ENCODE measurements around the gene ZNF343.
"Not testable (repeated sequence)": the region's sequence is repeated elsewhere in the genome, so short reads cannot be mapped to it uniquely, and the experiment has no call there.

ZNF343 gene

GRCh38 chr20:2507464-2507863 is 1.3 kb downstream of the ZNF343 start:
- Mint-ChIP-seq H3K27ac (peak overlapping the region; percentile 82), H3K4me1 (peaks cover 29% of the 10 kb centered on the region), H3K36me3 (peaks cover 5% of the 10 kb centered on the region), H3K27me3 (peaks cover 9% of the 10 kb centered on the region), H3K9me3 (no peaks in the 10 kb centered on the region), H3K4me3 (peak overlapping the region; percentile 100)

GRCh38 chr20:2506426-2506825 is 2.3 kb downstream of the ZNF343 start:
- not testable (repeated sequence) for H3K27me3 Mint-ChIP-seq, H3K36me3 Mint-ChIP-seq, H3K4me3 Mint-ChIP-seq, H3K9me3 Mint-ChIP-seq, H3K27ac Mint-ChIP-seq
- peaks cover 29% of the 10 kb centered on the region for H3K4me1 Mint-ChIP-seq

- not testable (repeated sequence) for H3K36me3 Mint-ChIP-seq, H3K27me3 Mint-ChIP-seq, H3K4me3 Mint-ChIP-seq, H3K27ac Mint-ChIP-seq, H3K9me3 Mint-ChIP-seq
- peaks cover 29% of the 10 kb centered on the region for H3K4me1 Mint-ChIP-seq
Observed at GRCh38 chr20:2504803-2505202, 3.9 kb downstream of the ZNF343 start.

- H3K27ac Mint-ChIP-seq, H3K4me3 Mint-ChIP-seq, H3K36me3 Mint-ChIP-seq, H3K9me3 Mint-ChIP-seq, H3K27me3 Mint-ChIP-seq: not testable (repeated sequence)
- H3K4me1 Mint-ChIP-seq = peaks cover 17% of the 10 kb centered on the region
Observed at GRCh38 chr20:2502808-2503384, 5.8 kb downstream of the ZNF343 start.

GRCh38 chr20:2485661-2486060 is 23.1 kb downstream of the ZNF343 start:
- Mint-ChIP-seq H3K4me3 (no peak overlapping the region), H3K27me3 (no peaks in the 10 kb centered on the region), H3K9me3 (peaks cover 7% of the 10 kb centered on the region), H3K4me1 (no peaks in the 10 kb centered on the region), H3K27ac (no peak overlapping the region), H3K36me3 (peaks cover 42% of the 10 kb centered on the region)

GRCh38 chr20:2485080-2485479 is 23.6 kb downstream of the ZNF343 start:
- H3K9me3 Mint-ChIP-seq = peaks cover 7% of the 10 kb centered on the region
- no peaks in the 10 kb centered on the region for H3K4me1 Mint-ChIP-seq
- no peak overlapping the region for H3K27ac Mint-ChIP-seq
- no peaks in the 10 kb centered on the region for H3K27me3 Mint-ChIP-seq
- no peak overlapping the region for H3K4me3 Mint-ChIP-seq
- H3K36me3 Mint-ChIP-seq = peaks cover 45% of the 10 kb centered on the region

- Mint-ChIP-seq H3K27me3 (no peaks in the 10 kb centered on the region), H3K9me3 (peaks cover 7% of the 10 kb centered on the region), H3K4me1 (no peaks in the 10 kb centered on the region), H3K4me3 (no peak overlapping the region), H3K36me3 (peaks cover 51% of the 10 kb centered on the region), H3K27ac (no peak overlapping the region)
Observed at GRCh38 chr20:2483504-2483903, 25.2 kb downstream of the ZNF343 start.

- no peak overlapping the region for H3K27ac Mint-ChIP-seq
- peaks cover 44% of the 10 kb centered on the region for H3K36me3 Mint-ChIP-seq
- no peaks in the 10 kb centered on the region for H3K4me1 Mint-ChIP-seq
- peaks cover 7% of the 10 kb centered on the region for H3K9me3 Mint-ChIP-seq
- H3K27me3 Mint-ChIP-seq = no peaks in the 10 kb centered on the region
- no peak overlapping the region for H3K4me3 Mint-ChIP-seq
Observed at GRCh38 chr20:2480381-2480780, 28.3 kb downstream of the ZNF343 start.

GRCh38 chr20:2476742-2477615 is 31.7 kb downstream of the ZNF343 start:
- H3K4me3 Mint-ChIP-seq = no peak overlapping the region
- peaks cover 6% of the 10 kb centered on the region for H3K4me1 Mint-ChIP-seq
- no peak overlapping the region for H3K27ac Mint-ChIP-seq

GRCh38 chr20:2475850-2476741 is 32.6 kb downstream of the ZNF343 start:
- no peak overlapping the region for H3K27ac Mint-ChIP-seq
- no peaks in the 10 kb centered on the region for H3K27me3 Mint-ChIP-seq
- H3K4me1 Mint-ChIP-seq = peaks cover 12% of the 10 kb centered on the region
- H3K9me3 Mint-ChIP-seq = peaks cover 4% of the 10 kb centered on the region
- H3K4me3 Mint-ChIP-seq = no peak overlapping the region
- peaks cover 20% of the 10 kb centered on the region for H3K36me3 Mint-ChIP-seq

More at GRCh38 chr20:2476742-2477615, 31.7 kb downstream of the ZNF343 start:
- Mint-ChIP-seq H3K9me3 (peaks cover 7% of the 10 kb centered on the region), H3K36me3 (peaks cover 27% of the 10 kb centered on the region), H3K27me3 (no peaks in the 10 kb centered on the region)

- peaks cover 27% of the 10 kb centered on the region for H3K4me1 Mint-ChIP-seq
- no peaks in the 10 kb centered on the region for H3K9me3 Mint-ChIP-seq
- H3K27me3 Mint-ChIP-seq = no peaks in the 10 kb centered on the region
- no peak overlapping the region for H3K27ac Mint-ChIP-seq
- H3K36me3 Mint-ChIP-seq = peaks cover 10% of the 10 kb centered on the region
- no peak overlapping the region for H3K4me3 Mint-ChIP-seq
Observed at GRCh38 chr20:2473516-2473915, 35.2 kb downstream of the ZNF343 start.

- Mint-ChIP-seq H3K27me3 (no peaks in the 10 kb centered on the region), H3K36me3 (peaks cover 20% of the 10 kb centered on the region), H3K27ac (peak within 1 kb of the TSS; percentile 99), H3K4me1 (peaks cover 49% of the 10 kb centered on the region), H3K4me3 (peak within 1 kb of the TSS; percentile 100), H3K9me3 (no peaks in the 10 kb centered on the region)
Observed at GRCh38 chr20:2470423-2471193, 38.1 kb downstream of the ZNF343 start, which contains the start of gene SNRPB. TSS of gene SNRPB (minus strand) at chr20:2470789. CDS start at chr20:2470690, 99 bp downstream.

- peaks cover 21% of the 10 kb centered on the region for H3K36me3 Mint-ChIP-seq
- no peaks in the 10 kb centered on the region for H3K9me3 Mint-ChIP-seq
- H3K27ac Mint-ChIP-seq = peak overlapping the region; percentile 99
- no peaks in the 10 kb centered on the region for H3K27me3 Mint-ChIP-seq
- peaks cover 49% of the 10 kb centered on the region for H3K4me1 Mint-ChIP-seq
- H3K4me3 Mint-ChIP-seq = peak overlapping the region; percentile 100
Observed at GRCh38 chr20:2469991-2470422, 38.7 kb downstream of the ZNF343 start.

GRCh38 chr20:2468581-2469407 is 39.9 kb downstream of the ZNF343 start:
- Mint-ChIP-seq H3K4me3 (peak overlapping the region; percentile 100), H3K36me3 (peaks cover 24% of the 10 kb centered on the region), H3K27ac (peak overlapping the region; percentile 43), H3K4me1 (peaks cover 52% of the 10 kb centered on the region), H3K9me3 (no peaks in the 10 kb centered on the region), H3K27me3 (no peaks in the 10 kb centered on the region)
